ENCODE data around the gene PCBP4.
"Not testable (repeated sequence)": the region's sequence is repeated elsewhere in the genome, so short reads cannot be mapped to it uniquely, and the experiment has no call there.

PCBP4 gene

DNA sequence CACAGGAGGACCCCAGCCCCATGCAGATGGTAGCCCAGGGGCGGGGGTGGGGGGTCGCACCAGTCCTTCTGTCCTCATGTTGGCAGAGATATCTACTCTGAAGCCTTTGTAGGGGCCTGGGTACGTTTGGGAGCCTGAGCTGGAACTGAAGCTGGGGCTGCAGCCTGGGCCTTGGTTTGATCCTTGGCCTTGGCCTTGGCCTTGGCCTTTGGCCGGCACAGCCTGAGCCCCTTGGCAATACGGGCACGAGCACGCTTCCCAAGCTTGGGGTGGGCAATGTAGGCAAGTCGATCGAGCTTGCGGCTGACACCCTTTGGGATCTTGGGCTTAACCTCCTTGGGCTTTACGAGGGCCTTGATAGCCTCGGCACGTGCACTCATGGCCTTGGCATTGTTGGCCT lies 26.4 kb upstream of the PCBP4 start:
- DNase-seq, result not testable (repeated sequence)

DNA sequence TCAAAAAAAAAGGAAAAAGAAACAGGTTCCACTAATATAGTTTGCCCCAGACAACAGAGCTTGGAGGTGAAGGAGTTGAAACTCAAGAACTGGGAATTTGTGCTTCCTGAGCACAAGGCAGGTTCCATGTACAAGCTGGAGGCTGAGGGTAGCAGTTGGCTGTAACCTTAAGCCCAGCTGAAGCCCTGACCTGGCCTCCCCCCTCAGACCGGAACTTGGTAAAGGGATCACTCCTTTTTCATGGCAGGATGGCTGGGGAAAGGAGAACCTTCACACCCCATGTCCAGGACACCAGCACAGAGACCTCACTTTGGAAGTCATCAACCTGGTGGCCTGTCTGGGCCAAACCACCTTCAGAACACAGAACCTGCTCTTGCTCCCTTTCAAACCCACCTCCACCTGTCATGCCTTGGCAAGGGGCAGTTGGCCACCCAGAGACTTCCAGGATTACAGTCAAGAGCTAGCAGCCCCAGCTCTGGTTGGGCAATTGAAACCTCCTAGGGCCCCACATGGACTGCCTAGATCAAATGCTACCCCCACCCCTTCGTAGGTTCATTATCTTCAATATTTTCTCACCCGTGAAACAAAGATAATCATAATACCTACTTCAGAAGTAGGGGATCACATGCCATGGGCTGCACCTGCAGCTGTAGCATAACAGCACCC lies 24.9 kb upstream of the PCBP4 start:
- DNase-seq, result no peak

DNA sequence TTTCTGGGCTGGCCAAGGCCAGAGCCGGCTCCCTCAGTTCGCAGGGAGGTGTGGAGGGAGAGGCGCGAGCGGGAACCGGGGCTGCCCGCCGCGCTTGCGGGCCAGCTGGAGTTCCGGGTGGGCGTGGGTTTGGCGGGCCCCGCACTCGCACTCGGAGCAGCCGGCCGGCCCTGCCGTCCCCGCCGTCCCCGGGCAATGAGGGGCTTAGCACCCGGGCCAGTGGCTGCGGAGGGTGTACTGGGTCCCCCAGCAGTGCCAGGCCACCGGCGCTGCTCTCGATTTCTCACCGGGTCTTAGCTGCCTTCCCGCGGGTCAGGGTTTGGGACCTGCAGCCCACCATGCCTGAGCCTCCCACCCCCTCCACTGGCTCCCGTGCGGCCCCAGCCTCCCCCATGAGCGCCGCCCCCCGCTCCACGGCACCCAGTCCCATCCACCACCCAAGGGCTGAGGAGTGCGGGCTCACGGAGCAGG lies 23.3 kb upstream of the PCBP4 start:
- not testable (repeated sequence) for DNase-seq

- no peak for DNase-seq
Observed at GRCh38 chr3:51988286-51989146, 21.3 kb upstream of the PCBP4 start.

- no peak for DNase-seq
Observed at GRCh38 chr3:51987568-51987967, 20.3 kb upstream of the PCBP4 start.

DNA sequence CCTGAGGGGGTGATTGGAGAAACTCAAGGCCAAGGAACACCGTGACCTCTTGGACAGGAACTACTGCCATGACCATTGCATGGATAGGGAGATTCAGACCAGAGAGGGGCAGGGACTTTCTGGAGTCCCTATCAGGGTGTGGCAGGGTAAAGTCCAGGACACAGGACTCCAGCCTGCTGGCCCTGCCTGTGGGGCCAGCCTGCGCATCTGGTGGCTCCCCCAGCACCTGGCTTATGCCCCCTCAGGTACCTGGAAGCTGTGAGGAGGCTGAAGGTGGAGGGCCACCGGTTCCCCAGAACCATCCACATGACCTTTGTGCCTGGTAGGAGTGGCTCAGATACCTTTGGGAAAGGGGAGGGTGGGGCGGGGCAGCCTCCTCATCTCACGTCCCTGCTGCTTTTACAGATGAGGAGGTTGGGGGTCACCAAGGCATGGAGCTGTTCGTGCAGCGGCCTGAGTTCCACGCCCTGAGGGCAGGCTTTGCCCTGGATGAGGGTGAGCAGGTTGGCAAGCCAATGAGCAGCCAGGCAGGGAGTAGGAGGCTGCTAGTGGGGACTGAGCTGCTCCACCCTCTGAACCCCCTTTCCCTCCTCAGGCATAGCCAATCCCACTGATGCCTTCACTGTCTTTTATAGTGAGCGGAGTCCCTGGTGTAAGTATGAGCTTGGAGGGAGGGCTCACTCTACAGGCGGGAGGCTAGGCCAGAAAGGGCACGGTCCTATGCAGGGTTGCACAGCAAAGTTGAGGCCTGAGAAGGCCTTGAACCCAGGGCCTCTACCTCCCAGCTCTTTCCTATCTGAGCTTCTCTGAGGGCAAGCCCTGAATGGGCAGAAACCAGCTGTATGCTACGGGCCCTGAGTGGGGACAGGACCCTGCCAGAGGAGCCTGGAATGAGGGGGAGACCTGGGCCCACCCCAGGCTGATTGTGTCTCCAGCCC lies 19.0 kb upstream of the PCBP4 start:
- DNase-seq, result no peak

DNA sequence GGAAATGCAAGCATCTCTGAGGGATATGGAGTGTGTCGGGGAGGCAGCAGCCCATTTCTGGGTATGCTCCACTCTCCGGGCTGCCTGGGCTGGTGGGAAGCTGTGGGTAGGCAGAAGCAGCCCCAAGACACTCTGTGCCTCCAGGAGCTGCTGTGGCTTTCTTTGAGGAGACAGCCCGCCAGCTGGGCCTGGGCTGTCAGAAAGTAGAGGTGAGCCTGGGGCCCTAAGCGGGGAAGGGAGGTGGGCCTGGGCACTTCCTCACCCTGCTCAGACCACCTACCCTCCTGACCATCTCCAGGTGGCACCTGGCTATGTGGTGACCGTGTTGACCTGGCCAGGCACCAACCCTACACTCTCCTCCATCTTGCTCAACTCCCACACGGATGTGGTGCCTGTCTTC lies 17.8 kb upstream of the PCBP4 start:
- DNase-seq, result no peak

- DNase-seq, result no peak
Observed at GRCh38 chr3:51984269-51984647, 17.0 kb upstream of the PCBP4 start.

DNA sequence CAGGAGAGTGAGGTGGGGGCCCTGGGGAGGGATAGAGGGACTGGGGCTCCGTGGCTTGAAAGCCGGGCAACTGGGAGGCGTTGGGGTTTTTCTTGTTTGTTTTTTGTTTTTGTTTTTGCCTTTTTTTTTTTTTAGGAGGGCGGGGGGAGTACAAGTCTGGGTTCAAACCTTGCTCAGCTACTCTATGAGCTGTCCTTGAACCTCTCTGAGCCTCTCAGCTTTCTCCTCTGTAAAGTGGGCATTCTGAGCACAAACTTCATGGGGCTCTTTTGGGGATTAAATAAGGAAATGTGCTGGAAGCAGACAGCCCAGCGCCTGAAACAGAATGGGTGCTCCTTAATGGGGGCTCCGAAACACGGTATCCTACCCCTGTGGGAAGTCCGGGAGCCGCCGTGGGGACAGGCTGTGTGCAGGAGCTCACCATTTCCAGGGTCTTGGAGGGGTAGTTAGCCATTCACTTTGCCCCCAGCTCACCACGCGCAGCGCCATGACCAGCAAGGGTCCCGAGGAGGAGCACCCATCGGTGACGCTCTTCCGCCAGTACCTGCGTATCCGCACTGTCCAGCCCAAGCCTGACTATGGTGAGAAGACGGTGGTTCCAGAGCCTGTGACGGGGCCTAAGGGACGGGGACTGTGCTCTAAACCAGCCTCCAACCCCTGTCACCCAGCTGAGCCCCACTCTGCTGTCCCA lies 16.5 kb upstream of the PCBP4 start:
- no peak for DNase-seq

- peak; percentile 65 for DNase-seq
Observed at GRCh38 chr3:51982838-51983577, 15.8 kb upstream of the PCBP4 start, which contains the start of gene ACY1. Gene ACY1 (plus strand): TSS chr3:51983535. CDS start chr3:51984065, 530 bp downstream.

- no peak for DNase-seq
Observed at GRCh38 chr3:51982352-51982837, 15.1 kb upstream of the PCBP4 start.

DNA sequence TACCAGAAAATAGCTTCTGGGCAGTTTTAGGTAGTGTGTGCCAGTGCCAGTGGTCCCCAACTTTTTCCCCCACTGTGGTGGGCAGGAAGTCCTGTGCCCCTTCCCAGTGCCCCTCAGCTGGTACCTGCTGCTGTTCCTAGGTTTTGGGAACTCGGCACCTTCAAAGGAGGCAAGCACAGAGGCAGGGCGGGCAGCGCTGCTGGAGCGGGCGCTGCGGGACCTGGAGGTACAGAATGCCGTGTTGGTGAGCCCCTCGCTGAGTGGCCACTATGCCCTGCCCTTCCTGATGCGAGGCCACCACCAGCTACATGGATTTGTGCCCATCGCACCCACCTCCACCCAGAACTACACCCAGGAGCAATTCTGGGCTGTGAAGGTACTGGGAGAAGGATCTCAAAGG lies 13.0 kb upstream of the PCBP4 start:
- DNase-seq, result no peak

DNA sequence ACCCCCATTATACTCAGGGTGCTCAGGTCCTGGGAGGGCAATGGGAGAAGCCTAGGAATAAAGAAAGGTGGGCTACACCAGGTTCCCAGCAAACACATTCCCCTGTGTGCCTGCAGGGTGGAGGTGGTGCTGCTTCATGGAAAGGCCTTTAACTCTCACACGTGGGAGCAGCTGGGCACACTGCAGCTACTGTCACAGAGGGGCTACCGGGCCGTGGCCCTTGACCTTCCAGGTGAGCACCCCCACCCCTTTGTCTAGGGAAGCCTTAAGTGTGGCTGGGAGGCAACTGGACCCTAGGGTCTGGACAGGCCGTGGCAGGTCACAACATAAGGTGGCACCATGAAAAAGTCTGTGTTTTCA lies 10.9 kb upstream of the PCBP4 start:
- no peak for DNase-seq

- peak; percentile 32 for DNase-seq
Observed at GRCh38 chr3:51977446-51978142, 10.3 kb upstream of the PCBP4 start.

GRCh38 chr3:51975852-51976549 lies 8.7 kb upstream of the PCBP4 start:
- no peak for DNase-seq

- peak; percentile 61 for DNase-seq
Observed at GRCh38 chr3:51974963-51975851, 8.0 kb upstream of the PCBP4 start, which contains the start of gene ABHD14A. Gene ABHD14A (plus strand): TSS chr3:51975064. CDS start chr3:51975136, 72 bp downstream.

DNA sequence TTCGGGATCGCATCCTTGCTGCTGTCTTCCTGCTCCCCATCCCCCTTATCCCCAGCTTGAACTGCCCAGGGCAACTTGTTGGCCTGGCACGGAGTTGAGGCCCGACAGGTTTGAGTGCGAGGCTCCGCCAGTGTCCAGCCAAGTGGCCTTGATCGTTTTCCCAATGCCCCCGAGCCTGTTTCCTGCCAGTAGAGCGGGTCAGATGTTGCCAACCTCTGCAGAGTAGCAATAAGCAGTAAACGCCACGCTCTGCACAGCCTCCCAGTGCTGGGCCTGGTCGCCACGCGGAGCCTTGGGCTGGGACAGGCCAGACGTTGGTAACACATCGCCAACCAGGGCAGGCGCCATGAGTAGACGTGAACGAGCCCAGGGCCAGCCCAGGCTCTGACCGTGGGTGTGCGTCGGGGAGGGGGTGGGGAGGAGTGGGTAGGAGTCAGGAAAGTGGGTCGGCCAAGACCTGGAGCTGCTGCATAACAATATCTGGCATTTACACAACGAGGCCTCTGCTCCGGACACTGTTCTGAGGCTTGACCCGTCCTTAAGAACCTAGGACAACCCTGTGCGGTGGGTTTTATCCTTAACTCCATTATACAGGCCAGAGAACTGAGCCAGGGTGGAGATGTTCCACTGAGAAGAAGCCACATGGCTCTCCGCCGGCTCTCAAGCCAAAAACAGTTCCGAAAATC lies 7.2 kb upstream of the PCBP4 start:
- no peak for DNase-seq

- DNase-seq, result no peak
Observed at GRCh38 chr3:51971350-51971749, 4.1 kb upstream of the PCBP4 start.
